ENCODE data around the gene ARL10. TPM values are rescaled to one million over a fixed set of nuclear protein-coding genes. Genes with fewer than 3 reads are reported as not detected.

ARL10 gene
- total RNA-seq, 2 experiments from 2014 or later: 8.6 to 11.0 TPM

GRCh38 chr5:176416965-176417364 is 51.7 kb downstream of the ARL10 start:
- ChIA-PET CTCF (interaction anchor here (0.9 to 3.5 kb wide), 23 partner anchors 9 to 244 kb away, joined by 3 to 30 read pairs (median 5); partner anchors contain the start of genes FAF2 and RNF44), POLR2A (interaction anchor here (0.7 to 2.4 kb wide), 7 partner anchors 29 to 133 kb away, joined by 3 to 14 read pairs (median 4); partner anchors contain the start of genes FAF2, HIGD2A, NOP16 and RNF44)
- Mint-ChIP-seq H3K4me3 (peak overlapping the region; percentile 64), H3K9me3 (ENCODE audit: insufficient read depth) (no peaks in the 10 kb centered on the region), H3K27ac (peak overlapping the region; percentile 48), H3K27me3 (ENCODE audit: low read depth) (peaks cover 14% of the 10 kb centered on the region), H3K36me3 (ENCODE audit: low read depth) (no peaks in the 10 kb centered on the region), H3K4me1 (ENCODE audit: low read depth) (peaks cover 29% of the 10 kb centered on the region)
- ATAC-seq: no peak
- no peak for DNase-seq

- H3K9me3 Mint-ChIP-seq (ENCODE audit: insufficient read depth): no peaks in the 10 kb centered on the region
- ATAC-seq: no peak
- no peaks in the 10 kb centered on the region for H3K36me3 Mint-ChIP-seq (ENCODE audit: low read depth)
- H3K27me3 Mint-ChIP-seq (ENCODE audit: low read depth): peaks cover 26% of the 10 kb centered on the region
- peaks cover 24% of the 10 kb centered on the region for H3K4me1 Mint-ChIP-seq (ENCODE audit: low read depth)
- ChIA-PET CTCF (interaction anchor here (0.7 to 3.2 kb wide), 6 partner anchors 14 to 242 kb away, joined by 3 to 19 read pairs (median 8); no protein-coding TSS in a partner anchor), POLR2A (interaction anchor here (2.4 kb wide), 1 partner anchor 30 kb away, joined by 9 read pairs; the partner anchor contains the start of gene FAF2)
- DNase-seq: no peak
- H3K4me3 Mint-ChIP-seq: no peak overlapping the region
- no peak overlapping the region for H3K27ac Mint-ChIP-seq
These were observed 53.0 kb downstream of the ARL10 start for GRCh38 chr5:176418251-176418650.

GRCh38 chr5:176420086-176420485 is 54.8 kb downstream of the ARL10 start:
- Mint-ChIP-seq H3K4me3 (no peak overlapping the region), H3K27ac (no peak overlapping the region), H3K4me1 (ENCODE audit: low read depth) (peaks cover 13% of the 10 kb centered on the region), H3K36me3 (ENCODE audit: low read depth) (no peaks in the 10 kb centered on the region), H3K9me3 (ENCODE audit: insufficient read depth) (peaks cover 4% of the 10 kb centered on the region), H3K27me3 (ENCODE audit: low read depth) (peaks cover 27% of the 10 kb centered on the region)
- DNase-seq: no peak
- no peak for ATAC-seq
- POLR2A ChIA-PET: no interaction called here
- CTCF ChIA-PET: interaction anchor here (0.6 to 1.1 kb wide), 3 partner anchors 10 to 124 kb away, joined by 3 to 6 read pairs (median 5); partner anchors contain the start of gene FAF2

- no peak for ATAC-seq
- ChIA-PET CTCF (interaction anchor here (1.0 to 1.1 kb wide), 2 partner anchors 27 to 123 kb away, joined by 5 to 6 read pairs; partner anchors contain the start of gene FAF2), POLR2A (interaction anchor here (1.2 kb wide), 1 partner anchor 9 kb away, joined by 3 read pairs; no protein-coding TSS in a partner anchor)
- Mint-ChIP-seq H3K4me3 (no peak overlapping the region), H3K36me3 (ENCODE audit: low read depth) (no peaks in the 10 kb centered on the region), H3K27ac (no peak overlapping the region), H3K27me3 (ENCODE audit: low read depth) (peaks cover 27% of the 10 kb centered on the region), H3K9me3 (ENCODE audit: insufficient read depth) (peaks cover 11% of the 10 kb centered on the region), H3K4me1 (ENCODE audit: low read depth) (peaks cover 7% of the 10 kb centered on the region)
- DNase-seq: no peak
These were observed 55.8 kb downstream of the ARL10 start for GRCh38 chr5:176420972-176421544.

GRCh38 chr5:176424181-176424580 is 58.9 kb downstream of the ARL10 start:
- ChIA-PET POLR2A (no interaction called here), CTCF (interaction anchor here (1.9 kb wide), 1 partner anchor 24 kb away, joined by 6 read pairs; the partner anchor contains the start of gene FAF2)
- Mint-ChIP-seq H3K9me3 (ENCODE audit: insufficient read depth) (peaks cover 11% of the 10 kb centered on the region), H3K4me3 (no peak overlapping the region), H3K36me3 (ENCODE audit: low read depth) (no peaks in the 10 kb centered on the region), H3K4me1 (ENCODE audit: low read depth) (peaks cover 6% of the 10 kb centered on the region), H3K27ac (no peak overlapping the region), H3K27me3 (ENCODE audit: low read depth) (peaks cover 22% of the 10 kb centered on the region)
- no peak for DNase-seq
- no peak for ATAC-seq

- CTCF ChIA-PET: interaction anchor here (1.4 kb wide), 1 partner anchor 9 kb away, joined by 5 read pairs; the partner anchor contains the start of gene CLTB
These were observed 59.9 kb downstream of the ARL10 start for GRCh38 chr5:176425138-176425537.

GRCh38 chr5:176425791-176426190 is 60.5 kb downstream of the ARL10 start:
- peaks cover 16% of the 10 kb centered on the region for H3K4me1 Mint-ChIP-seq (ENCODE audit: low read depth)
- DNase-seq: no peak
- ChIA-PET CTCF (interaction anchor here (1.0 to 1.4 kb wide), 3 partner anchors 9 to 22 kb away, joined by 3 to 5 read pairs (median 4); partner anchors contain the start of gene CLTB), POLR2A (interaction anchor here (0.6 kb wide), 1 partner anchor 925 kb away, joined by 3 read pairs; no protein-coding TSS in a partner anchor)
- peaks cover 11% of the 10 kb centered on the region for H3K9me3 Mint-ChIP-seq (ENCODE audit: insufficient read depth)
- H3K27me3 Mint-ChIP-seq (ENCODE audit: low read depth): peaks cover 20% of the 10 kb centered on the region
- no peak for ATAC-seq
- H3K4me3 Mint-ChIP-seq: no peak overlapping the region
- no peaks in the 10 kb centered on the region for H3K36me3 Mint-ChIP-seq (ENCODE audit: low read depth)
- no peak overlapping the region for H3K27ac Mint-ChIP-seq

More at GRCh38 chr5:176425138-176425537, 59.9 kb downstream of the ARL10 start:
- DNase-seq (no peak), ATAC-seq (no peak)
- no peak overlapping the region for H3K27ac Mint-ChIP-seq
- POLR2A ChIA-PET: interaction anchor here (0.6 kb wide), 1 partner anchor 925 kb away, joined by 3 read pairs; no protein-coding TSS in a partner anchor
- H3K4me1 Mint-ChIP-seq (ENCODE audit: low read depth): peaks cover 10% of the 10 kb centered on the region
- peaks cover 22% of the 10 kb centered on the region for H3K27me3 Mint-ChIP-seq (ENCODE audit: low read depth)
- peaks cover 11% of the 10 kb centered on the region for H3K9me3 Mint-ChIP-seq (ENCODE audit: insufficient read depth)
- H3K36me3 Mint-ChIP-seq (ENCODE audit: low read depth): no peaks in the 10 kb centered on the region
- H3K4me3 Mint-ChIP-seq: no peak overlapping the region

GRCh38 chr5:176426876-176427275 is 61.6 kb downstream of the ARL10 start:
- POLR2A ChIA-PET: no interaction called here
- ATAC-seq (no peak), DNase-seq (no peak)
- Mint-ChIP-seq H3K27me3 (ENCODE audit: low read depth) (peaks cover 15% of the 10 kb centered on the region), H3K36me3 (ENCODE audit: low read depth) (peaks cover under 1% of the 10 kb centered on the region), H3K4me3 (no peak overlapping the region), H3K27ac (no peak overlapping the region), H3K9me3 (ENCODE audit: insufficient read depth) (peaks cover 11% of the 10 kb centered on the region), H3K4me1 (ENCODE audit: low read depth) (peaks cover 18% of the 10 kb centered on the region)
- CTCF ChIA-PET: interaction anchor here (1.3 to 1.6 kb wide), 2 partner anchors 9 to 21 kb away, joined by 3 to 8 read pairs; partner anchors contain the start of gene FAF2

- Mint-ChIP-seq H3K27ac (no peak overlapping the region), H3K9me3 (ENCODE audit: insufficient read depth) (peaks cover 11% of the 10 kb centered on the region), H3K4me3 (no peak overlapping the region), H3K27me3 (ENCODE audit: low read depth) (peaks cover 7% of the 10 kb centered on the region), H3K4me1 (ENCODE audit: low read depth) (peaks cover 18% of the 10 kb centered on the region), H3K36me3 (ENCODE audit: low read depth) (peaks cover 3% of the 10 kb centered on the region)
- ATAC-seq (no peak), DNase-seq (no peak)
- ChIA-PET CTCF (interaction anchor here (1.6 kb wide), 1 partner anchor 20 kb away, joined by 8 read pairs; the partner anchor contains the start of gene FAF2), POLR2A (no interaction called here)
These were observed 62.7 kb downstream of the ARL10 start for GRCh38 chr5:176427971-176428370.

GRCh38 chr5:176429972-176430371 is 64.7 kb downstream of the ARL10 start:
- peaks cover 8% of the 10 kb centered on the region for H3K9me3 Mint-ChIP-seq (ENCODE audit: insufficient read depth)
- no peak overlapping the region for H3K4me3 Mint-ChIP-seq
- peak; percentile 55 for ATAC-seq
- peaks cover 3% of the 10 kb centered on the region for H3K36me3 Mint-ChIP-seq (ENCODE audit: low read depth)
- H3K4me1 Mint-ChIP-seq (ENCODE audit: low read depth): peaks cover 18% of the 10 kb centered on the region
- no peak for DNase-seq
- POLR2A ChIA-PET: interaction anchor here (0.6 to 1.1 kb wide), 2 partner anchors 9 to 18 kb away, joined by 3 read pairs; no protein-coding TSS in a partner anchor
- CTCF ChIA-PET: interaction anchor here (0.7 to 4.3 kb wide), 5 partner anchors 10 to 108 kb away, joined by 3 to 35 read pairs (median 3); partner anchors contain the start of gene FAF2
- H3K27ac Mint-ChIP-seq: peak overlapping the region; percentile 31
- peaks cover 3% of the 10 kb centered on the region for H3K27me3 Mint-ChIP-seq (ENCODE audit: low read depth)
